Measurements from ENCODE around the gene HSD3B1.

GRCh38 chr1:119462964-119463363 is 44.0 kb upstream of the HSD3B1 start:
- TF ChIP-seq EZH2 (IDR thresholded peaks at IDR 0.05; ENCODE audit: borderline replicate concordance, low read length): no peak
- TF ChIP-seq, protein P1, sequence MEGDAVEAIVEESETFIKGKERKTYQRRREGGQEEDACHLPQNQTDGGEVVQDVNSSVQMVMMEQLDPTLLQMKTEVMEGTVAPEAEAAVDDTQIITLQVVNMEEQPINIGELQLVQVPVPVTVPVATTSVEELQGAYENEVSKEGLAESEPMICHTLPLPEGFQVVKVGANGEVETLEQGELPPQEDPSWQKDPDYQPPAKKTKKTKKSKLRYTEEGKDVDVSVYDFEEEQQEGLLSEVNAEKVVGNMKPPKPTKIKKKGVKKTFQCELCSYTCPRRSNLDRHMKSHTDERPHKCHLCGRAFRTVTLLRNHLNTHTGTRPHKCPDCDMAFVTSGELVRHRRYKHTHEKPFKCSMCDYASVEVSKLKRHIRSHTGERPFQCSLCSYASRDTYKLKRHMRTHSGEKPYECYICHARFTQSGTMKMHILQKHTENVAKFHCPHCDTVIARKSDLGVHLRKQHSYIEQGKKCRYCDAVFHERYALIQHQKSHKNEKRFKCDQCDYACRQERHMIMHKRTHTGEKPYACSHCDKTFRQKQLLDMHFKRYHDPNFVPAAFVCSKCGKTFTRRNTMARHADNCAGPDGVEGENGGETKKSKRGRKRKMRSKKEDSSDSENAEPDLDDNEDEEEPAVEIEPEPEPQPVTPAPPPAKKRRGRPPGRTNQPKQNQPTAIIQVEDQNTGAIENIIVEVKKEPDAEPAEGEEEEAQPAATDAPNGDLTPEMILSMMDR (IDR thresholded peaks at IDR 0.05; ENCODE audit: low read length): no peak

Measured in OCI-LY1 (cell line).